Endothelial cell of umbilical vein (primary cell): ENCODE results near the gene PTPN2. TPM values are rescaled to one million over a fixed set of nuclear protein-coding genes. Genes with fewer than 3 reads are reported as not detected.

ENCODE experiments used
- Bru-seq: library from RNA; stranded (reverse); fragments of 400-500 nt; gene quantifications from one replicate; lab custom pipeline; 2021; lab: Mats Ljungman, UMichigan
- BruChase-seq, 2 experiments: library from RNA; stranded (reverse); fragments of 400-500 nt; gene quantifications; one replicate each; lab custom pipeline; 2021; lab: Mats Ljungman, UMichigan
- BruUV-seq: library from RNA; stranded (reverse); fragments of 400-500 nt; replicated peaks from 2 replicates; lab custom pipeline; 2021; lab: Mats Ljungman, UMichigan
- CTCF ChIA-PET: fragments of 300-600, 350-600 bp; sonication (Branson Sonifier 250); formaldehyde crosslinking; loops from one replicate; lab custom pipeline; 2021; ENCODE audit warnings: antibody characterized with exemption, inconsistent platforms; lab: Charles Lee
- POLR2A ChIA-PET: fragments of 300-600, 350-600 bp; sonication (Branson Sonifier 250); formaldehyde crosslinking; loops from one replicate; lab custom pipeline; 2021; ENCODE audit warnings: antibody characterized with exemption, inconsistent platforms; lab: Charles Lee
- DNase-seq: peaks from one replicate; pipeline ENCODE4 v3.0.0-alpha.2; 2011; ENCODE audit warnings: low read depth, low spot score
- FAIRE-seq: peaks from 2 replicates; lab custom pipeline; 2011; peaks lifted over from hg19 to GRCh38; lab: Jason Lieb, UNC
- H2AFZ ChIP-seq: 2 replicates; pipeline ENCODE4 v1.6.0; 2012; ENCODE audit warnings: low read depth, low read length, control low read depth, inconsistent platforms
- H3K27ac ChIP-seq: 2 replicates; pipeline ENCODE4 v1.5.1; 2011; ENCODE audit warnings: low read depth, mild to moderate bottlenecking, control low read depth, low read length, moderate library complexity; ENCODE audit not compliant: insufficient read depth
- H3K27me3 ChIP-seq, 2 experiments: 2 replicates each; pipeline versions ENCODE4 v1.6.0 to v1.6.1; 2011; ENCODE audit warnings: low read length in 2 of 2, mixed read lengths in 1 of 2; ENCODE audit not compliant: control insufficient read depth in 2 of 2, insufficient read depth in 2 of 2
- H3K36me3 ChIP-seq, 2 experiments: 2 replicates in 1 of 2; 3 replicates in 1 of 2; pipeline ENCODE4 v1.5.1; 2011; ENCODE audit warnings: low read length in 2 of 2, mild to moderate bottlenecking in 1 of 2, moderate library complexity in 1 of 2; ENCODE audit not compliant: control insufficient read depth in 2 of 2, insufficient read depth in 2 of 2; ENCODE audit errors: extremely low read depth in 1 of 2
- H3K4me1 ChIP-seq: 3 replicates; pipeline ENCODE4 v1.5.1; 2011; ENCODE audit warnings: mild to moderate bottlenecking, low read length; ENCODE audit not compliant: control insufficient read depth, insufficient read depth; ENCODE audit errors: extremely low read depth
- H3K4me2 ChIP-seq: 2 replicates; pipeline ENCODE4 v1.6.1; 2011; ENCODE audit warnings: low read length, control low read depth, mixed read lengths; ENCODE audit not compliant: insufficient read depth
- H3K4me3 ChIP-seq, 3 experiments: fragments of 200-600 bp in 1 of 3; sonication (generic), shearing (Covaris generic) in 1 of 3; replicated peaks in 1 of 3; 2 replicates each; pipeline ENCODE4 v1.5.1; 2011 to 2016; ENCODE audit warnings: control low read depth in 3 of 3, low read length in 3 of 3, mild to moderate bottlenecking in 2 of 3, inconsistent platforms in 1 of 3, low read depth in 1 of 3, moderate library complexity in 1 of 3; ENCODE audit not compliant: insufficient read depth in 1 of 3
- H3K79me2 ChIP-seq: 2 replicates; pipeline ENCODE4 v1.6.0; 2012; ENCODE audit warnings: low read length, inconsistent platforms; ENCODE audit not compliant: control insufficient read depth, insufficient read depth
- H3K9ac ChIP-seq: replicated peaks from 2 replicates; pipeline ENCODE3; 2011; ENCODE audit warnings: low read length, control low read depth; ENCODE audit not compliant: insufficient read depth; ENCODE audit errors: extremely low read depth
- H3K9me1 ChIP-seq: replicated peaks from 3 replicates; pipeline ENCODE4 v1.6.0; 2011; ENCODE audit warnings: mild to moderate bottlenecking, low read length; ENCODE audit not compliant: control insufficient read depth, insufficient read depth; ENCODE audit errors: extremely low read depth
- H3K9me3 ChIP-seq: replicated peaks from 2 replicates; pipeline ENCODE4 v1.5.1; 2012; ENCODE audit warnings: low read length, inconsistent platforms; ENCODE audit not compliant: control insufficient read depth, insufficient read depth
- H4K20me1 ChIP-seq: replicated peaks from 2 replicates; pipeline ENCODE3; 2011; ENCODE audit warnings: mild to moderate bottlenecking, low read length; ENCODE audit not compliant: control insufficient read depth, insufficient read depth; ENCODE audit errors: extremely low read depth
- EZH2 ChIP-seq: IDR thresholded peaks from 2 replicates; pipeline ENCODE4 v1.6.1; 2012; ENCODE audit warnings: borderline replicate concordance, low read depth, mild to moderate bottlenecking, moderate library complexity, low read length, inconsistent platforms; ENCODE audit not compliant: severe bottlenecking
- MAX ChIP-seq: IDR thresholded peaks from 2 replicates; pipeline ENCODE4 v1.6.1; 2011; ENCODE audit not compliant: insufficient read depth, insufficient read length
- POLR2A ChIP-seq: IDR thresholded peaks from 2 replicates; pipeline ENCODE4 v1.6.1; 2012; ENCODE audit warnings: low read depth, mild to moderate bottlenecking, control low read depth, low read length
- POLR2AphosphoS5 ChIP-seq: IDR thresholded peaks from 2 replicates; pipeline ENCODE4 v1.6.1; 2012; ENCODE audit warnings: low read depth, mild to moderate bottlenecking, control low read depth, low read length, moderate library complexity; ENCODE audit not compliant: insufficient read depth
- dilution Hi-C: fragments of 300-500 bp; cut with MboI; formaldehyde crosslinking; loops from one replicate; pipeline ENCODE4 v1.15.0; 2019; ENCODE audit warnings: low sequenced_read_pairs; ENCODE audit not compliant: extremely low pct_ligation_motif_present
- intact Hi-C: fragments of 100-400 bp; cut with micrococcal nuclease; formaldehyde crosslinking; loops from one replicate; pipeline ENCODE4 v1.10.0; 2022
- long read RNA-seq: library from polyadenylated mRNA; stranded (forward); transcript quantifications from one replicate; pipeline ENCODE4 v2.0.0, GENCODE V29; 2021
- polyA minus RNA-seq, 3 experiments: library from RNA; depleted of rRNA, polyadenylated mRNA; stranded (reverse); fragments of >200 nt; gene quantifications; 1 replicate in 1 of 3; 2 replicates in 2 of 3; pipeline ENCODE4 v1.2.3, GENCODE V29; 2011
- polyA plus RNA-seq, 4 experiments: library from polyadenylated mRNA; depleted of rRNA in 3 of 4; stranded (reverse) in 3 of 4; unstranded in 1 of 4; fragments of >200 nt; gene quantifications; 2 replicates each; pipeline versions ENCODE4 v1.2.1 to v1.2.3, GENCODE V29; 2011 to 2012; ENCODE audit warnings: missing spikeins in 1 of 4
- total RNA-seq: library from RNA; stranded (reverse); gene quantifications from 2 replicates; pipeline ENCODE4 v1.2.3, GENCODE V29; 2021

The PTPN2 gene
- 20.9 and 21.7 TPM in 2 replicates for total RNA-seq
- polyA plus RNA-seq: 4.9 and 8.2 TPM in 2 replicates
- 10.4 and 10.5 TPM in 2 replicates for polyA plus RNA-seq (2011; cell fraction: cytosol; rRNA removed)
- 18.8 and 22.0 TPM in 2 replicates for polyA plus RNA-seq (2011; cell fraction: nucleus; rRNA removed)
- polyA plus RNA-seq (2012): 12.2 and 19.3 TPM in 2 replicates
- 10.2 and 16.1 TPM in 2 replicates for polyA minus RNA-seq
- polyA minus RNA-seq (2011; cell fraction: cytosol; rRNA and poly(A)+ RNA removed): 26.3 TPM
- 13.1 and 17.0 TPM in 2 replicates for polyA minus RNA-seq (2011; cell fraction: nucleus; rRNA and poly(A)+ RNA removed)
- Bru-seq, nascent RNA: percentile 70 among the genes with signal in this experiment
- BruChase-seq, experiment 1, labeled RNA remaining after a 6-hour chase: percentile 60 among the genes with signal in this experiment
- percentile 56 among the genes with signal in this experiment for BruChase-seq, experiment 2, labeled RNA remaining after a 2-hour chase
- long read RNA-seq, transcript PTPN2-202 (10 exons, 1,706 nt): major isoform, 23 of 54 reads
- long read RNA-seq, transcript PTPN2-201 (9 exons, 3,467 nt): minor isoform, 19 of 54 reads
- long read RNA-seq, partial matches to known transcripts: 1 of 54 reads
- long read RNA-seq, other reads (novel, unspliced or antisense): 10 of 54 reads

GRCh38 chr18:12883684-12884405, at the start of gene PTPN2:
TSS of gene PTPN2 (minus strand) at chr18:12884237. CDS start at chr18:12884141, 96 bp downstream.
- dilution Hi-C loops: no loop called here
- intact Hi-C loops: loop anchor here (2.0 to 5.0 kb wide), 3 partner anchors 55 to 492 kb away; partner anchors contain the start of gene SEH1L

More at GRCh38 chr18:12883684-12884405, at the start of gene PTPN2:
- no peaks in the 10 kb centered on the region for H4K20me1 ChIP-seq
- H3K9me1 ChIP-seq: no peaks in the 10 kb centered on the region
- no peaks in the 10 kb centered on the region for H3K27me3 ChIP-seq
- H3K36me3 ChIP-seq: no peaks in the 10 kb centered on the region
- peak within 1 kb of the TSS; percentile 99 for H3K4me2 ChIP-seq
- peak within 1 kb of the TSS; percentile 72 to 92 (median 74) for H3K4me3 ChIP-seq
- no TSS peak for BruUV-seq
- peaks cover 6% of the 10 kb centered on the region for H3K4me1 ChIP-seq
- peak within 1 kb of the TSS; percentile 97 for H3K27ac ChIP-seq
- ChIA-PET CTCF (interaction anchor here (0.6 to 4.1 kb wide), 12 partner anchors 11 to 276 kb away, joined by 3 to 21 read pairs (median 4); no protein-coding TSS in a partner anchor), POLR2A (interaction anchor here (0.6 to 1.3 kb wide), 12 partner anchors 12 to 507 kb away, joined by 3 to 11 read pairs (median 4); partner anchors contain the start of gene AFG3L2)
- peaks cover 37% of the 10 kb centered on the region for H3K79me2 ChIP-seq
- DNase-seq (peak; percentile 95), FAIRE-seq (peak; percentile 87)
- H2AFZ ChIP-seq: peak within 1 kb of the TSS; percentile 92
- H3K9me3 ChIP-seq: no peaks in the 10 kb centered on the region
- H3K9ac ChIP-seq: peak within 1 kb of the TSS; percentile 98
- TF ChIP-seq POLR2AphosphoS5 (peak; percentile 98), MAX (no peak), POLR2A (peak; percentile 96), EZH2 (no peak)
